ENCODE measurements around the gene CEP70. TPM values are rescaled to one million over a fixed set of nuclear protein-coding genes. Genes with fewer than 3 reads are reported as not detected.

Gene CEP70
- total RNA-seq, 1 donor from 2014 or later = 44.3 TPM

DNA sequence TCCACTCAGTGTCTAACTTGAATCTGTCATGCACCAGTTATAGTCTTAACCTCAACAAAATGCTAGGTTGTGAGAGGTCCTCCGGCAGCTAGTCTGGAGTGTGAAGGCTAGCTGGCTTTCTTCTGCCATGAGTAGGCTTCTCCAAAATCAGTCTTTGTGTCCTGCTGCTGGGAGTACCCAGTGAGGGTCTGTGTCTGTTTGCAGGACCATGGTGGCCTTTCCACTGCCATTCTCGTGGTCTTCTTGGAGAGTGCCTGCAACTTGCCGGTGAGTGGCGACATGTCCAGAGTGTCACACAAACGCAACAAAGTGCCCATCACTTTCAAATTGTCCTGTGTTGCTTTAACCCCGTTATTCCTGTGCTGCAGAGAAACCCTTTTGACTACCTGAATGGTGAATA is 125.6 kb downstream of the CEP70 start:
- TF ChIP-seq, protein P1, sequence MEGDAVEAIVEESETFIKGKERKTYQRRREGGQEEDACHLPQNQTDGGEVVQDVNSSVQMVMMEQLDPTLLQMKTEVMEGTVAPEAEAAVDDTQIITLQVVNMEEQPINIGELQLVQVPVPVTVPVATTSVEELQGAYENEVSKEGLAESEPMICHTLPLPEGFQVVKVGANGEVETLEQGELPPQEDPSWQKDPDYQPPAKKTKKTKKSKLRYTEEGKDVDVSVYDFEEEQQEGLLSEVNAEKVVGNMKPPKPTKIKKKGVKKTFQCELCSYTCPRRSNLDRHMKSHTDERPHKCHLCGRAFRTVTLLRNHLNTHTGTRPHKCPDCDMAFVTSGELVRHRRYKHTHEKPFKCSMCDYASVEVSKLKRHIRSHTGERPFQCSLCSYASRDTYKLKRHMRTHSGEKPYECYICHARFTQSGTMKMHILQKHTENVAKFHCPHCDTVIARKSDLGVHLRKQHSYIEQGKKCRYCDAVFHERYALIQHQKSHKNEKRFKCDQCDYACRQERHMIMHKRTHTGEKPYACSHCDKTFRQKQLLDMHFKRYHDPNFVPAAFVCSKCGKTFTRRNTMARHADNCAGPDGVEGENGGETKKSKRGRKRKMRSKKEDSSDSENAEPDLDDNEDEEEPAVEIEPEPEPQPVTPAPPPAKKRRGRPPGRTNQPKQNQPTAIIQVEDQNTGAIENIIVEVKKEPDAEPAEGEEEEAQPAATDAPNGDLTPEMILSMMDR (conservative IDR thresholded peaks at IDR 0.05) = no peak
- H3K36me3 Mint-ChIP-seq = no peaks in the 10 kb centered on the region
- no peak overlapping the region for H3K27ac Mint-ChIP-seq
- no peak for DNase-seq (ENCODE audit: extremely low spot score, unreplicated experiment)
- H3K27me3 Mint-ChIP-seq = no peaks in the 10 kb centered on the region
- H3K4me3 Mint-ChIP-seq = no peak overlapping the region
- no peaks in the 10 kb centered on the region for H3K9me3 Mint-ChIP-seq
- peaks cover 9% of the 10 kb centered on the region for H3K4me1 Mint-ChIP-seq (ENCODE audit: unreplicated experiment)

DNA sequence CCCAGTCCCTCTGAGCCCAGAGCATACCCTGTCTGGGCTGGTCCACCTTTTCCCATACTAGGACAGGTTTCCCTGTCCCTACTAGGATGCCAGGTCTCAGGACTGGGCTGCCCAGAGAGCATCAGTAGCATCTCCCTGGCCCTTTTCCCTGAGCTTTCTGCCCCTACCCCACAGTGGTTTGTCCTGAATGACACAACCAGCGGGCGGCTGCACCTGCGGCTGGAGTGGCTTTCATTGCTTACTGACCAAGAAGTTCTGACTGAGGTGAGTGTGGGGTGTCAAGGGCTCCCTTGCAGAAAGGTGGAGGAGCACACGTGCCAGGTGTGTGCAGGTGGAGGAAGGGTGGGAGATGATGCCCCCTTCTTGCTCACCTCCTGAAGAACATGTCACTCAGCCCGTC is 126.1 kb downstream of the CEP70 start:
- Mint-ChIP-seq H3K4me1 (ENCODE audit: unreplicated experiment) (peaks cover 9% of the 10 kb centered on the region), H3K36me3 (no peaks in the 10 kb centered on the region)
- no peak for DNase-seq (ENCODE audit: extremely low spot score, unreplicated experiment)

DNA sequence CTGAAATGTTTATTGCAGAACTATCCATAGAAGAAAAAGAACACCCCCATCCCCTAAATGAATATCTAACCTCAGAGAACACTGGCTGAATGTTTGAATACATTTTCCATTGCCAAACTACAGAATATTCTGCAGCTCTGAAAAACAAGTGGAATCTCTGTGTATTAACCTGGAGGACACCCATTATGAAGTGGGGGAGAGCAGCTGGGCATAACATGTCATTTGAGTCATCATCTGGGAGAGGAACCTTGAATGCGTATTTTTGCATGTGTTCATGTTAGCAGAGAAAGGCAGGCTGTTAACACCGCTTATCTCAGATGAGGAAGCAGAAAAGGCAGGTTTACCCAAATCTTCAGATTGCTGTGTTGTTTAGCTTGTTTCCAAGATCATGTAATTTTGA is 128.1 kb downstream of the CEP70 start:
- peaks cover 9% of the 10 kb centered on the region for H3K4me1 Mint-ChIP-seq (ENCODE audit: unreplicated experiment)
- DNase-seq (ENCODE audit: extremely low spot score, unreplicated experiment) = no peak
- H3K9me3 Mint-ChIP-seq = no peaks in the 10 kb centered on the region
- H3K4me3 Mint-ChIP-seq = no peak overlapping the region
- TF ChIP-seq, protein P1 (conservative IDR thresholded peaks at IDR 0.05) = no peak
- no peaks in the 10 kb centered on the region for H3K36me3 Mint-ChIP-seq
- no peak overlapping the region for H3K27ac Mint-ChIP-seq
- no peaks in the 10 kb centered on the region for H3K27me3 Mint-ChIP-seq

More for the DNA sequence above, 126.1 kb downstream of the CEP70 start:
- H3K27ac Mint-ChIP-seq = no peak overlapping the region
- no peaks in the 10 kb centered on the region for H3K9me3 Mint-ChIP-seq
- no peak overlapping the region for H3K4me3 Mint-ChIP-seq
- H3K27me3 Mint-ChIP-seq = no peaks in the 10 kb centered on the region
- TF ChIP-seq, protein P1 (conservative IDR thresholded peaks at IDR 0.05) = no peak

DNA sequence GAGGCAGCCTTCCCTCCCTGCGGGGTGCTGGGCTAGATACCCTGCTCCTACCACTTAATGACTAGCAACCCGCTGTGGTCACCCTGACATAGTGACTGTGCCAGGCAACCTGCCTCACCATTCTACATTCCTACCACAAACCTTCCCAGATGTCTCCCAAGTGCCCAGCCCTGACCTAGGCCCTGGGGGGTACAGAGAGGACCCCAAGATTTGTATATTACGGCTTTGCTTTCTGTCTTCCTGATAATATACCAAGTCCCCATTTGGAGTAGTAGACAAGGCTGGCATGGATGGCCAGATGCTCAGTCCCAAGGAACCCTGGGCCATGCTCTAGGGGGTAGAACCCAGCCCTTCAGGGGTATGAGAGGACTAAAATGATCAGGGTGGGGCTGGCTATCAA is 128.6 kb downstream of the CEP70 start:
- no peak for DNase-seq (ENCODE audit: extremely low spot score, unreplicated experiment)
- H3K4me3 Mint-ChIP-seq = no peak overlapping the region
- no peaks in the 10 kb centered on the region for H3K9me3 Mint-ChIP-seq
- H3K4me1 Mint-ChIP-seq (ENCODE audit: unreplicated experiment) = peaks cover 9% of the 10 kb centered on the region
- H3K36me3 Mint-ChIP-seq = no peaks in the 10 kb centered on the region
- H3K27me3 Mint-ChIP-seq = no peaks in the 10 kb centered on the region
- H3K27ac Mint-ChIP-seq = no peak overlapping the region
- TF ChIP-seq, protein P1 (conservative IDR thresholded peaks at IDR 0.05) = no peak

DNA sequence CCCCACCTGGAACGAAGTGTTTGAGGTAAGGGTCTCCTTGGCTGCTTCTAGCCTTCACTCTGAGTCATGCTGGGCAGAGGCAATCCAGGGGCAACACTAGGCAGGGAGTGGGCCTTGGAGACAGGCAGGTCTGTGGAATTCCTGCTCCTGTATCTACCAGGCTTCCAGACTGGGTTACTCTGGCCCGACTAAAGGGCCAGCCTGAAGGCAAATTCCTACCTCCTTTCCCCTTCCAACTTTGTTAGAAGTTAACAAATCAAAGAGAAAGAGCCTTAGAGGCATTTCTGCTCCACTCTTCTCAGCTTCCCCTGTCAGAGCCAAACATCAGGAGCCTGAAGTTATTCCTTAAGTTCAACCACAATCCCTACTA is 129.6 kb downstream of the CEP70 start:
- TF ChIP-seq, protein P1 (conservative IDR thresholded peaks at IDR 0.05) = no peak
- no peak for DNase-seq (ENCODE audit: extremely low spot score, unreplicated experiment)
- Mint-ChIP-seq H3K9me3 (no peaks in the 10 kb centered on the region), H3K4me3 (no peak overlapping the region), H3K4me1 (ENCODE audit: unreplicated experiment) (peaks cover 9% of the 10 kb centered on the region), H3K27me3 (no peaks in the 10 kb centered on the region), H3K27ac (no peak overlapping the region), H3K36me3 (no peaks in the 10 kb centered on the region)

All from type B pancreatic cell (in vitro differentiated cells).